HG03095 (cell line): ENCODE measurements around the gene MEIS3.
"Not testable (repeated sequence)": the region's sequence is repeated elsewhere in the genome, so short reads cannot be mapped to it uniquely, and the experiment has no call there.

ENCODE experiments used
- ATAC-seq: cut with Tn5 transposase; IDR thresholded peaks from one replicate; pipeline ENCODE4 v1.9.1; 2021; ENCODE audit warnings: moderate library complexity; ENCODE audit not compliant: unreplicated experiment

The MEIS3 gene

GRCh38 chr19:47365455-47365854 is 53.9 kb downstream of the MEIS3 start:
- not testable (repeated sequence) for ATAC-seq

- no peak for ATAC-seq
Measured at GRCh38 chr19:47363758-47364531, 55.4 kb downstream of the MEIS3 start.

GRCh38 chr19:47362321-47362720 is 57.0 kb downstream of the MEIS3 start:
- ATAC-seq: no peak

- no peak for ATAC-seq
Measured at GRCh38 chr19:47358936-47359335, 60.4 kb downstream of the MEIS3 start.

- ATAC-seq: no peak
Measured at GRCh38 chr19:47357788-47358680, 61.3 kb downstream of the MEIS3 start.

- no peak for ATAC-seq
Measured at GRCh38 chr19:47356900-47357299, 62.4 kb downstream of the MEIS3 start.

GRCh38 chr19:47353307-47353712 is 66.0 kb downstream of the MEIS3 start:
- no peak for ATAC-seq
